H1 (cell line): Measurements from ENCODE around the gene CCBE1.

Experiments used
- BRCA1 ChIP-seq: IDR thresholded peaks from 2 replicates; pipeline ENCODE4 v1.6.1; 2012; ENCODE audit warnings: low read depth, low read length, improper control_type of control experiment
- CREB1 ChIP-seq: IDR thresholded peaks from 2 replicates; pipeline ENCODE4 v1.6.1; 2012; ENCODE audit warnings: inconsistent platforms
- JUND ChIP-seq: IDR thresholded peaks from 2 replicates; pipeline ENCODE4 v1.6.1; 2011; ENCODE audit warnings: mild to moderate bottlenecking, improper control_type of control experiment, low read length
- POLR2A ChIP-seq, 2 experiments: IDR thresholded peaks; 1 replicate in 1 of 2; 2 replicates in 1 of 2; pipeline ENCODE4 v1.6.1; 2011; ENCODE audit warnings: low read depth in 2 of 2, low read length in 2 of 2, mild to moderate bottlenecking in 2 of 2; ENCODE audit errors: control extremely low read depth in 1 of 2
- SIN3A ChIP-seq, 2 experiments: IDR thresholded peaks in 1 of 2; conservative IDR thresholded peaks in 1 of 2; 2 replicates each; pipeline ENCODE4 v1.6.1; 2011 to 2012; ENCODE audit warnings: low read length in 2 of 2, improper control_type of control experiment in 1 of 2, low read depth in 1 of 2, mild to moderate bottlenecking in 1 of 2
- YY1 ChIP-seq: IDR thresholded peaks from 2 replicates; pipeline ENCODE4 v1.6.1; 2011; ENCODE audit warnings: low read depth, mild to moderate bottlenecking, low read length
- TF ChIP-seq, protein P1 (sequence below), 3 experiments: IDR thresholded peaks; 1 replicate in 2 of 3; 2 replicates in 1 of 3; pipeline versions ENCODE4 v1.5.1 to v1.6.1; 2011; ENCODE audit warnings: low read length in 3 of 3, mild to moderate bottlenecking in 3 of 3, inconsistent platforms in 2 of 3, low read depth in 1 of 3, moderate library complexity in 1 of 3; ENCODE audit not compliant: insufficient read depth in 1 of 3; ENCODE audit errors: control extremely low read depth in 1 of 3
- TF ChIP-seq, protein P2 (sequence below): IDR thresholded peaks from 2 replicates; pipeline ENCODE4 v1.6.1; 2011; ENCODE audit warnings: low read length, improper control_type of control experiment

DNA sequence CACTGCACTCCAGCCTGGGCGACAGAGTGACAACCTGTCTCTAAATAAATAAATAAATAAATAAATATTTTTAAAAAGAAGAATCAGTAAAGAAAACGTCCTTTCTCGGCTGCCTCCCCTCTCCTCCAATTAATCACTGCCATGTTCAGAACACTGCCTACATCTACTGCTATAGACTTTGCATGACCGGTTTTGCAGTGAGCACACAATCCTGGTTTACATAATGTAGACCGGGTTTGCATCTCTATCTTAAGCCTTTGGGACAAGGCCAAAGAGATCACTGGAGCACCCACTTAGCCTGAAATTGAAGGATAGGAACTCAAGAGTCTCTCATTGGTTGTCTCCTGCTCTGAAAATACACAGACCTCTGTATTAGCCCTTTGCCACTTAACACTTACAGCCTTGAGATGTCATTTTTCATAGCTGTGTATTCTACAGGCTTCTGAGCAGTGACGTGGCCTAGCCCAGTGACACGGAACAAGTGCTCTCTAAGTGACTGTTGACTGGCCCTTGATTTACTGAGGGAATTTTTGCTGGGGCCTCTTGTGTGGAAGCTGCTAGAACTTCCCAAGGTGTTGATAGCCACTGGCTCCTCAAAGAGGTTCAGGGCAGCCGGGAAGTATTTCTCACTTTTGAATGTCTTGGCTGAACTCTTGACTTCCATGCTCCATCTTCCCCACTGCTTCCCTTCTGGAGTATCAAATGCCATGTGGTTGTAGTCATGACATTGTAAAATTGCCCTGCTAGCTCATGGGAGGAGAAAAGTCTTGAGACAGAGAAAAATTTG is 45.3 kb upstream of the CCBE1 start:
- no peak for TF ChIP-seq SIN3A (conservative IDR thresholded peaks at IDR 0.05 in 1 of 2, IDR thresholded peaks at IDR 0.05 in 1 of 2; ENCODE audit: low read depth in 1 of 2, low read length in 2 of 2)
- TF ChIP-seq, protein P1, sequence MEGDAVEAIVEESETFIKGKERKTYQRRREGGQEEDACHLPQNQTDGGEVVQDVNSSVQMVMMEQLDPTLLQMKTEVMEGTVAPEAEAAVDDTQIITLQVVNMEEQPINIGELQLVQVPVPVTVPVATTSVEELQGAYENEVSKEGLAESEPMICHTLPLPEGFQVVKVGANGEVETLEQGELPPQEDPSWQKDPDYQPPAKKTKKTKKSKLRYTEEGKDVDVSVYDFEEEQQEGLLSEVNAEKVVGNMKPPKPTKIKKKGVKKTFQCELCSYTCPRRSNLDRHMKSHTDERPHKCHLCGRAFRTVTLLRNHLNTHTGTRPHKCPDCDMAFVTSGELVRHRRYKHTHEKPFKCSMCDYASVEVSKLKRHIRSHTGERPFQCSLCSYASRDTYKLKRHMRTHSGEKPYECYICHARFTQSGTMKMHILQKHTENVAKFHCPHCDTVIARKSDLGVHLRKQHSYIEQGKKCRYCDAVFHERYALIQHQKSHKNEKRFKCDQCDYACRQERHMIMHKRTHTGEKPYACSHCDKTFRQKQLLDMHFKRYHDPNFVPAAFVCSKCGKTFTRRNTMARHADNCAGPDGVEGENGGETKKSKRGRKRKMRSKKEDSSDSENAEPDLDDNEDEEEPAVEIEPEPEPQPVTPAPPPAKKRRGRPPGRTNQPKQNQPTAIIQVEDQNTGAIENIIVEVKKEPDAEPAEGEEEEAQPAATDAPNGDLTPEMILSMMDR (IDR thresholded peaks at IDR 0.05; ENCODE audit: control extremely low read depth in 1 of 3, insufficient read depth in 1 of 3, low read depth in 1 of 3, low read length in 3 of 3): no peak
- TF ChIP-seq, protein P2, sequence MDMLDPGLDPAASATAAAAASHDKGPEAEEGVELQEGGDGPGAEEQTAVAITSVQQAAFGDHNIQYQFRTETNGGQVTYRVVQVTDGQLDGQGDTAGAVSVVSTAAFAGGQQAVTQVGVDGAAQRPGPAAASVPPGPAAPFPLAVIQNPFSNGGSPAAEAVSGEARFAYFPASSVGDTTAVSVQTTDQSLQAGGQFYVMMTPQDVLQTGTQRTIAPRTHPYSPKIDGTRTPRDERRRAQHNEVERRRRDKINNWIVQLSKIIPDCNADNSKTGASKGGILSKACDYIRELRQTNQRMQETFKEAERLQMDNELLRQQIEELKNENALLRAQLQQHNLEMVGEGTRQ: no peak
- no peak for TF ChIP-seq POLR2A (IDR thresholded peaks at IDR 0.05; ENCODE audit: control extremely low read depth in 1 of 2, low read depth in 2 of 2, low read length in 2 of 2)
- no peak for TF ChIP-seq YY1
- no peak for TF ChIP-seq JUND
- no peak for TF ChIP-seq BRCA1
- no peak for TF ChIP-seq CREB1
